T47D (cell line): ENCODE data around the gene APOC1.
A peak's percentile ranks its signal among the peaks of the same experiment; 100 is the strongest.
"Not testable (repeated sequence)": the region's sequence is repeated elsewhere in the genome, so short reads cannot be mapped to it uniquely, and the experiment has no call there.

Experiments
- DNase-seq, 2 experiments: peaks; one replicate each; pipeline versions ENCODE4 v3.0.0 to v3.0.0-alpha.2; 2011 to 2012; ENCODE audit warnings: low read depth in 1 of 2, low spot score in 1 of 2
- JUND ChIP-seq: IDR thresholded peaks from 2 replicates; pipeline ENCODE4 v1.6.1; 2012; ENCODE audit warnings: low read depth
- in situ Hi-C: cut with HindIII; loops from 2 replicates; pipeline ENCODE4 v1.10.0; 2016; ENCODE audit warnings: low sequenced_read_pairs, low pct_unique_long_range_greater_than_20kb

APOC1 gene

DNA sequence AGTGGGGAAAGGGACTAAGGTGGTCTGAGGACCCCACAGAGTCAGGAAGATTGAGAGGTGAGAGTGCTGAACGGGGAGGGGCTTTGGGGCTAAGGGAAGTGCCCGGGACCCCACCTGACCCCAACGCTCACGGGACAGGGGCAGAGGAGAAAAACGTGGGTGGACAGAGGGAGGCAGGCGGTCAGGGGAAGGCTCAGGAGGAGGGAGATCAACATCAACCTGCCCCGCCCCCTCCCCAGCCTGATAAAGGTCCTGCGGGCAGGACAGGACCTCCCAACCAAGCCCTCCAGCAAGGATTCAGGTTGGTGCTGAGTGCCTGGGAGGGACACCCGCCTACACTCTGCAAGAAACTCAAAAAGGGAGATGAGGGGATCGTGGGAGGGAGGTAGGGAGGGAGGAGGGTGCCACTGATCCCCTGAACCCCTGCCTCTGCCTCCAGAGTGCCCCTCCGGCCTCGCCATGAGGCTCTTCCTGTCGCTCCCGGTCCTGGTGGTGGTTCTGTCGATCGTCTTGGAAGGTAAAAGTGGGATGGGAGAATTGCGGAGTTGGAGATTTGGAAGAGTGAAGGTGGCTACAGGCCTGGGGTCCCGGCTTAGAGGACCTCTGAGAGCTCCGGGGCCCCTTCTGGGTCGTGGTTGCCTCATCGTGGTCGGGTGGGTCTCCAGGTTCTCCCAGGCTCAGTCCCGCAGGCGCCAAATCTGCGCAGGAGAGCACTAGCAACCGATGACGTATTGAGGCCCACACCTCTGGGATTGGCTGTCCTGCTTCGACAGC, at the start of gene APOC1:
Gene APOC1, plus strand, starts transcription at position 176 of the 774 bp plus-strand sequence. Its CDS starts 284 bp downstream, at position 460.
- peak; percentile 84 for DNase-seq
- in situ Hi-C loops = not testable (repeated sequence)

DNA sequence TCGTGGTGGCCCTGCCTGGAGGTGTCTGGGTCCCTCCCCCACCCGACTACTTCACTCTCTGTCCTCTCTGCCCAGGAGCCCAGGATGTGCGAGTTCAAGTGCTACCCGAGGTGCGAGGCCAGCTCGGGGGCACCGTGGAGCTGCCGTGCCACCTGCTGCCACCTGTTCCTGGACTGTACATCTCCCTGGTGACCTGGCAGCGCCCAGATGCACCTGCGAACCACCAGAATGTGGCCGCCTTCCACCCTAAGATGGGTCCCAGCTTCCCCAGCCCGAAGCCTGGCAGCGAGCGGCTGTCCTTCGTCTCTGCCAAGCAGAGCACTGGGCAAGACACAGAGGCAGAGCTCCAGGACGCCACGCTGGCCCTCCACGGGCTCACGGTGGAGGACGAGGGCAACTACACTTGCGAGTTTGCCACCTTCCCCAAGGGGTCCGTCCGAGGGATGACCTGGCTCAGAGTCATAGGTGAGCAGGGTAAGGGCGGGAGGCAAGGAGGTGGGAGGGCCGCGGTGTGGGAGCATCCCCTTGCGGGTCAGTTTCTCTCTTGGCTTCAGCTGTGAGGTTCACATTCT, 49.1 kb upstream of the APOC1 start:
- in situ Hi-C loops = no loop called here
- no peak for TF ChIP-seq JUND
- no peak for DNase-seq

DNA sequence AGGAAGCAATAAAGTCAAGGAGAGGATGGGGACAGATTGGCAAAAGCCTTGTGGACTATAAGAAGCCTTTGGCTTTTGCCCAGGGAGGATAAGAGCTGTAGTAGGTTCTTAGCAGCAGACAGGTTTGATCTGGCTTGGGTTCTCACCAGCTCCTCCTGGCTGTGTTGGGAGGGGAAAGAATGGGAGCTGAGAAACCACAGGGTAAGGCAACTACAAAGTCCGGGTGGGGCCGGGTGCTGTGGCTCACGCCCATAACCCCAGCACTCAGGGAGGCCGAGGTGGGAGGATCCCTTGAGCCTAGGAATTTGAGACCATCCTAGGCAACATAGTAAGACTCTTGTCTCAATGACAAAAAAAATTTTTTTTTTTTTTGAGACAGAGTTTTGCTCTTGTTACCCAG, 47.7 kb upstream of the APOC1 start:
- in situ Hi-C loops = no loop called here
- DNase-seq = no peak
- TF ChIP-seq JUND = no peak

DNA sequence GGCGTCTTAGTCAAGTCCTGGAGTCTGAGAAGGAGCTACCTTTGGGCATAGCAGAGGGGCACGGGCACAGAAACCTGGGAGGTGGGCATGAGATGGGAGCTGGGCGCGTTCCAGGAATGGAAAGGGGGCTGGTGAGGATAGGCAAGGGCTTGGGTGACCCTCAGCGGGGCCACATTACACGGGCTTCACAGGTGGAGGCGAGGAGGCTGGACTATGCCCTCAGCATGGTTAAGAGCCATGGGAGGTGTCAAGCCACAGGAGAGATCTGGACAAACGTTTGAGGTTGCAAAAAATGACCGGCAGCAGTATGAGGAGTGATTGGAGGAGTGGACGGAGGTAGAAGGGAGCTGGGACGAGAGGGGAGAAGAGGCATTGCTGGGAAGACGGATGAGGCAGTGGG, 46.8 kb upstream of the APOC1 start:
- in situ Hi-C loops = no loop called here
- no peak for DNase-seq
- no peak for TF ChIP-seq JUND

DNA sequence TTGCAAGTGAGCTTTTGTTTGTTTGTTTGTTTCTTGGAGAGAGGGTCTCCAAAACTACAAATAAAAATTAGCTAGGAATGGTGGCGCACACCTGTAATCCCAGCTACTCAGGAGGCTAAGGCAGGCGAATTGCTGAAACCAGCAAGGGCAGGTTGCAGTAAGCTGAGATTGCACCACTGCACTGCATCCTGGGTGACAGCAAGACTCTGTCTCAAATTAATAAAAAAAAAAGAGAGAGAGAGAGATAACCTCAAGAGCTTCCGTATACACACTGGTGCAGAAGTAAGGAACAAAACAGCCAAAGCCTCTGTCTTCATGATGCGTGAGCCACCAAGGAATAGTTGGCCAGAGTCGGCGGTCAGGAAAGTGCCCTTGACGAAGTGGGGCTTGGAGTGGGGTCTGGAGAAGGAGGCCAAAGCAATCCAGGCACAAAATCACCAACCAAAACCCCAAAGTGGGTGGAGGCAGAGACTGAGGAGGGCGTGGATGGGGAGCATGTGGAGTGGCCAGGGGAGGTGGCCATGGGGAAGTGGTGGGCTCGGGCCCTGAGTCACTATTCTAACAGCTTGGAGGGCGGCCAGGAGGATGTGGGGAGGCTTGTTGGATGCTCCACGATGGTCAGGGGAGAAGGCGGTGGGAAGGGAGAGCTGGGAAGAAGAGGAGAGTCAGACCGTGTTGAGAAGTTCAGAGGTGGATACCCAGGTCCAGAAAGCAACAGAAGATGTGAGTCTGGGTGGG, 44.5 kb upstream of the APOC1 start:
- no peak for TF ChIP-seq JUND
- in situ Hi-C loops = no loop called here
- DNase-seq = no peak

DNA sequence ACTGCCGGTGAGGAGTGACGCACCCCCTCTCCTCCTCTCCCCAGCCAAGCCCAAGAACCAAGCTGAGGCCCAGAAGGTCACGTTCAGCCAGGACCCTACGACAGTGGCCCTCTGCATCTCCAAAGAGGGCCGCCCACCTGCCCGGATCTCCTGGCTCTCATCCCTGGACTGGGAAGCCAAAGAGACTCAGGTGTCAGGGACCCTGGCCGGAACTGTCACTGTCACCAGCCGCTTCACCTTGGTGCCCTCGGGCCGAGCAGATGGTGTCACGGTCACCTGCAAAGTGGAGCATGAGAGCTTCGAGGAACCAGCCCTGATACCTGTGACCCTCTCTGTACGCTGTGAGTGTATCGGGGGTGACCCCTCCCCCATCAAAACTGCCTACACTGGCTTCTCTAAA, 42.6 kb upstream of the APOC1 start:
- in situ Hi-C loops = no loop called here
- DNase-seq = no peak

DNA sequence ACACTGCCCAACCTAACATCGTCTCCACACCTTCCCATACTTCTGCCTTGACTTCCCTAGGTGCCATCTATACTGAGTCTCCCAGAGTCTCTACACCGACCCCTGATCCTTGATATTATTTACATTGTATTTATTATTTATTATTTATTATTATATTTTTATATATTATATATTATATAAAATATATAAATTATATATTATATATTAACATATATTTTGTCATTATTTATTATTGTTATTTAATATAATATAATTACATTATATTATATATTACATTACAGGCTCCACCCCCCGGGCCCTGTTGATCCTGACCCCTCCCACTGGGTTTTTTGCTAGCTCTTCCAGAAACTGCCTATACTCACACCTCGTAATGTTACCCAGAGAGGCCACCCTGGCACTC, 41.7 kb upstream of the APOC1 start:
- in situ Hi-C loops = no loop called here

More for the DNA sequence above, 42.6 kb upstream of the APOC1 start:
- TF ChIP-seq JUND = no peak

DNA sequence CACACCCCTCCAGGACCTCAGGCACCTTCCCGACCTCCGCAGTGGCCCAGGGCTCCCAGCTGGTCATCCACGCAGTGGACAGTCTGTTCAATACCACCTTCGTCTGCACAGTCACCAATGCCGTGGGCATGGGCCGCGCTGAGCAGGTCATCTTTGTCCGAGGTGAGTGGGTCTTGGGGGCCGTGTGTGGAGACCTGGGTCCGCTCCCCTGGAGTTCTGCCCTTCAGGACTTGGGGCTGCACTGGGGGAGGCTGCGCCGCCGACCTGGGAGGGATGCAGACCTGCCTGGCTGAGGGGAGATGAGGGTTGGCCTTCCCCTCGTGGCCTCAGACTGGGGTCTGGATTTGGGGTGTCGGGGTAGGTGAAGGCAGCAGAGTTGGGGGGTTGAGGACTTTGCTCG, 40.1 kb upstream of the APOC1 start:
- no peak for DNase-seq
- no peak for TF ChIP-seq JUND
- in situ Hi-C loops = no loop called here

More for the DNA sequence above, 41.7 kb upstream of the APOC1 start:
- TF ChIP-seq JUND = no peak
- DNase-seq = no peak

DNA sequence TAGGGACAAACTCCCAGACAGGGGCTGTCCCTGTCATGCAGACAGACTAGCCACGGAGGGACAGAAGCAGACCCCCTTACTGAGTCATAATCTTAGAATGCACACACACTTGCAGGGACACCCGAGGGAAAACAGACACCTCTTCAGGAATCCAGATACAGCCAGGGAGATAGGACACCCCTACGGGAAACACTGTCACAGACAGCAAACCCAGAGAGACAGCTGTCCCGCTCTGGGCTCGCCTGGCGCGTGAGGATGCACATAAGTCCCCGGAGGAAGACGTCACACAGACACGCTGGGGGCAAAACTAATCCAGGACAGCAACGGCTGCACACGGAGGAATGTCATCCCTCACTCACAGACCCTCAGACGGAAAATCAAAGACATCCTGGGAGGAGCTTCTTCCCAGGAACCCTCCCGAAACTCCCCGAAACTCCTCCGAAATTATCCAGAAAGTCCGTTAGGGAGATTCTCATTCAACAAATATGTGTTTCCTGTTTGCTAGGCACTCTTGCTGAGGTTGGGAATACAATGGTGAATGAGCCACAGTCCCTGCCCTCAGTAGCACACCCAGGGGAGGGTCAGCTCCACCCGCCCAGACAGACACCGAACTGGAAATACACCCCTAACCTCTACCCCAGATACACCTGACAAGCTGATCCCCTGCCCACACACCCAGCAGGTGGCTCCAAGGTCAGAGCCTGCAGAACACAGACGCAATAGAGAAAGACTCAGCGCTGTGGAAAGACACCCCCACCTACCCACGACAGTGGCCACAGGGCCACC, 38.5 kb upstream of the APOC1 start:
- no peak for DNase-seq
- in situ Hi-C loops = no loop called here
- TF ChIP-seq JUND = no peak

DNA sequence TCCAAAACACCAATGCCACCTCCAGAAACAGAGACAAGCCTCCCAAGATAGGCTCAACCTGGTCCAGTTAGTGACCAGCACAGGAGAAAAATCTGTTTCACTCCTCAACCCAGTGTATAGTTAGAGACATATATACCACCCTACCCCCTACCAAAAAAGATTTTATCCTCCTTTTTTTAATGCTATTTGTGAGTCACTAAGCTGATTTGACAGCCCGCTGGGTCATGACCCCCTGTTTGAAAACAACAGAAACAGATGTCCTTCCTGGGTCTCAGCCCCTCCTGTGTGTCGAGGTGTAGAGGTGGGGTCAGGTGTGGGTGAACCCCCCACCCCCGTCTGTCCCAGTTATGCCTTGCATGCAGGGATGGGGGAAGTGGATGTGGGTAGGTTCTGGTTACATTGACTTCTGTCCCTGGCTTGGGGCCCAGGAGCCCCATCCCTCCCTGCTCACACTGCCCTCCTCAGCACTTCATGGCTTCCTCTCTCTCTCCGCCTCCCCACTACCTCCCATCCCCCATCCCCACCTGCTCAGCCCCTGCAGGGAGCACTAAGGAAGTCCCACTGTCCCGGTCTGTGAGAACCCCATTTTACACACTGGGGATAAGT, 37.4 kb upstream of the APOC1 start:
- no peak for TF ChIP-seq JUND
- no peak for DNase-seq
- in situ Hi-C loops = no loop called here

DNA sequence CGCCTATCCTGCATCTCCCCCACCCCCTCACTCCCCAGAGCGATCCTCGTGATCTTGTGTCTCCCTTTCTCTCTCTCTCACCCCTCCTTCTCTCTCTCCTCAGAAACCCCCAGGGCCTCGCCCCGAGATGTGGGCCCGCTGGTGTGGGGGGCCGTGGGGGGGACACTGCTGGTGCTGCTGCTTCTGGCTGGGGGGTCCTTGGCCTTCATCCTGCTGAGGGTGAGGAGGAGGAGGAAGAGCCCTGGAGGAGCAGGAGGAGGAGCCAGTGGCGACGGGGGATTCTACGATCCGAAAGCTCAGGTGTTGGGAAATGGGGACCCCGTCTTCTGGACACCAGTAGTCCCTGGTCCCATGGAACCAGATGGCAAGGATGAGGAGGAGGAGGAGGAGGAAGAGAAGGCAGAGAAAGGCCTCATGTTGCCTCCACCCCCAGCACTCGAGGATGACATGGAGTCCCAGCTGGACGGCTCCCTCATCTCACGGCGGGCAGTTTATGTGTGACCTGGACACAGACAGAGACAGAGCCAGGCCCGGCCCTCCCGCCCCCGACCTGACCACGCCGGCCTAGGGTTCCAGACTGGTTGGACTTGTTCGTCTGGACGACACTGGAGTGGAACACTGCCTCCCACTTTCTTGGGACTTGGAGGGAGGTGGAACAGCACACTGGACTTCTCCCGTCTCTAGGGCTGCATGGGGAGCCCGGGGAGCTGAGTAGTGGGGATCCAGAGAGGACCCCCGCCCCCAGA, 36.1 kb upstream of the APOC1 start:
- DNase-seq = peak; percentile 23 to 90
- in situ Hi-C loops = no loop called here
- no peak for TF ChIP-seq JUND
